IMR-90 (cell line): ENCODE measurements around the gene TMEM184B. TPM values are rescaled to one million over a fixed set of nuclear protein-coding genes. Genes with fewer than 3 reads are reported as not detected.

Source experiments
- ATAC-seq: fragments of 200-7000 bp; cut with Tn5 transposase; 2 replicates; pipeline ENCODE4 v1.9.1; 2020; ENCODE audit warnings: low read depth, mild to moderate bottlenecking, moderate library complexity
- BruUV-seq: library from RNA; stranded (reverse); fragments of 400-500 nt; replicated peaks from 2 replicates; lab custom pipeline; 2021; lab: Mats Ljungman, UMichigan
- CTCF ChIA-PET: fragments of 300-600 bp; formaldehyde crosslinking; extraction: SDS; loops from one replicate; lab custom pipeline; 2021; ENCODE audit warnings: antibody characterized with exemption; lab: Yijun Ruan, JAX
- POLR2A ChIA-PET: fragments of 300-600 bp; sonication (Branson Sonifier 250); formaldehyde crosslinking; loops from one replicate; lab custom pipeline; 2022; ENCODE audit warnings: antibody characterized with exemption; ENCODE audit not compliant: unreplicated experiment; lab: Charles Lee
- DNase-seq: peaks from one replicate; pipeline ENCODE4 v3.0.0; 2013
- H2AFZ ChIP-seq: replicated peaks from 2 replicates; pipeline ENCODE3; 2013; ENCODE audit warnings: low read length, mild to moderate bottlenecking; ENCODE audit not compliant: poor library complexity
- H2AK5ac ChIP-seq: 2 replicates; pipeline ENCODE4 v1.6.1; 2013; ENCODE audit warnings: low read depth, low read length, inconsistent platforms
- H2AK9ac ChIP-seq: replicated peaks from 2 replicates; pipeline ENCODE3; 2013; ENCODE audit warnings: mild to moderate bottlenecking, low read depth, low read length, moderate library complexity; ENCODE audit not compliant: poor library complexity
- H2BK120ac ChIP-seq: 2 replicates; pipeline ENCODE4 v1.6.1; 2013; ENCODE audit warnings: low read depth, low read length, inconsistent platforms
- H2BK15ac ChIP-seq: 3 replicates; pipeline ENCODE4 v1.6.1; 2013; ENCODE audit warnings: low read depth, low read length, inconsistent platforms
- H2BK20ac ChIP-seq: 2 replicates; pipeline ENCODE4 v1.6.1; 2013; ENCODE audit warnings: low read depth, mild to moderate bottlenecking, inconsistent platforms, low read length, moderate library complexity
- H2BK5ac ChIP-seq: 2 replicates; pipeline ENCODE4 v1.6.1; 2013; ENCODE audit warnings: mild to moderate bottlenecking, low read depth, low read length, inconsistent platforms; ENCODE audit not compliant: poor library complexity, severe bottlenecking
- H3K14ac ChIP-seq: replicated peaks from 2 replicates; pipeline ENCODE4 v1.6.1; 2013; ENCODE audit warnings: low read depth, low read length, inconsistent platforms
- H3K18ac ChIP-seq: 2 replicates; pipeline ENCODE4 v1.6.1; 2013; ENCODE audit warnings: low read depth, low read length, control low read depth
- H3K23ac ChIP-seq: 2 replicates; pipeline ENCODE4 v1.6.1; 2013; ENCODE audit warnings: low read depth, low read length, inconsistent platforms
- H3K27ac ChIP-seq: 2 replicates; pipeline ENCODE4 v1.5.1; 2013; ENCODE audit warnings: mild to moderate bottlenecking, control low read depth, low read length; ENCODE audit not compliant: insufficient read depth
- H3K27me3 ChIP-seq: 2 replicates; pipeline ENCODE4 v1.6.1; 2013; ENCODE audit warnings: low read length; ENCODE audit not compliant: control insufficient read depth, insufficient read depth
- H3K36me3 ChIP-seq: 2 replicates; pipeline ENCODE4 v1.6.1; 2013; ENCODE audit warnings: low read length, mixed read lengths; ENCODE audit not compliant: control insufficient read depth, insufficient read depth
- H3K4ac ChIP-seq: 2 replicates; pipeline ENCODE4 v1.6.1; 2013; ENCODE audit warnings: low read depth, low read length, inconsistent platforms
- H3K4me1 ChIP-seq: 2 replicates; pipeline ENCODE4 v1.6.1; 2013; ENCODE audit warnings: low read length, mixed read lengths; ENCODE audit not compliant: control insufficient read depth, insufficient read depth
- H3K4me2 ChIP-seq: 2 replicates; pipeline ENCODE4 v1.6.1; 2013; ENCODE audit warnings: low read depth, mild to moderate bottlenecking, control low read depth, low read length, moderate library complexity
- H3K4me3 ChIP-seq: 2 replicates; pipeline ENCODE4 v1.5.1; 2013; ENCODE audit warnings: low read depth, mild to moderate bottlenecking, control low read depth, low read length, moderate library complexity; ENCODE audit not compliant: insufficient read depth
- H3K56ac ChIP-seq: 2 replicates; pipeline ENCODE4 v1.6.1; 2013; ENCODE audit warnings: low read length, inconsistent platforms; ENCODE audit not compliant: insufficient read depth; ENCODE audit errors: extremely low read depth
- H3K79me1 ChIP-seq, 2 experiments: 2 replicates each; pipeline ENCODE4 v1.6.1; 2013; ENCODE audit warnings: low read length in 2 of 2, inconsistent platforms in 1 of 2, low read depth in 1 of 2
- H3K9ac ChIP-seq: 2 replicates; pipeline ENCODE4 v1.6.1; 2013; ENCODE audit warnings: low read depth, low read length, control low read depth
- H3K9me1 ChIP-seq: 2 replicates; pipeline ENCODE4 v1.6.1; 2013; ENCODE audit warnings: low read length, inconsistent platforms; ENCODE audit not compliant: insufficient read depth
- H3K9me3 ChIP-seq: 2 replicates; pipeline ENCODE4 v1.6.1; 2013; ENCODE audit warnings: low read length; ENCODE audit not compliant: control insufficient read depth, insufficient read depth
- H4K20me1 ChIP-seq: 2 replicates; pipeline ENCODE4 v1.6.1; 2013; ENCODE audit warnings: low read length, inconsistent platforms; ENCODE audit not compliant: insufficient read depth
- H4K5ac ChIP-seq: 2 replicates; pipeline ENCODE4 v1.6.1; 2013; ENCODE audit warnings: mild to moderate bottlenecking, low read depth, low read length, control low read depth
- H4K8ac ChIP-seq, 2 experiments: 2 replicates each; pipeline ENCODE4 v1.6.1; 2013; ENCODE audit warnings: low read depth in 2 of 2, low read length in 2 of 2, control low read depth in 1 of 2, inconsistent platforms in 1 of 2
- H4K91ac ChIP-seq: 2 replicates; pipeline ENCODE4 v1.6.1; 2013; ENCODE audit warnings: low read depth, low read length, inconsistent platforms; ENCODE audit not compliant: insufficient read depth
- BHLHE40 ChIP-seq: fragments of 150-350 bp; IDR thresholded peaks from 2 replicates; pipeline ENCODE4 v1.6.1; 2016; ENCODE audit warnings: mild to moderate bottlenecking, low read depth, low read length
- CTCF ChIP-seq: conservative IDR thresholded peaks from 2 replicates; pipeline ENCODE4 v1.5.1; 2012; ENCODE audit warnings: mild to moderate bottlenecking, low read depth, low read length, improper control_type of control experiment
- MAFK ChIP-seq: IDR thresholded peaks from 2 replicates; pipeline ENCODE4 v1.6.1; 2012; ENCODE audit warnings: low read depth, low read length, improper control_type of control experiment
- MAZ ChIP-seq: IDR thresholded peaks from 2 replicates; pipeline ENCODE4 v1.6.1; 2012; ENCODE audit warnings: low read depth, mild to moderate bottlenecking, low read length, improper control_type of control experiment, moderate library complexity, borderline replicate concordance
- POLR2A ChIP-seq: IDR thresholded peaks from 2 replicates; pipeline ENCODE4 v1.6.1; 2012; ENCODE audit warnings: mild to moderate bottlenecking, low read depth, low read length
- RAD21 ChIP-seq: IDR thresholded peaks from 2 replicates; pipeline ENCODE4 v1.6.1; 2012; ENCODE audit warnings: low read length, improper control_type of control experiment
- SMC3 ChIP-seq: fragments of 150-350 bp; IDR thresholded peaks from 2 replicates; pipeline ENCODE4 v1.6.1; 2016; ENCODE audit warnings: low read depth, mild to moderate bottlenecking, antibody characterized with exemption, low read length, moderate library complexity
- WGBS, 2 experiments: methylation state at CpG; one replicate each; pipeline versions ENCODE4 v1.1.5 to v1.1.7; 2013; ENCODE audit warnings: missing lambda C conversion rate in 2 of 2; ENCODE audit not compliant: insufficient read length in 1 of 2; ENCODE audit errors: extremely low coverage in 2 of 2; 5-methylcytosine and 5-hydroxymethylcytosine counted together
- dilution Hi-C: fragments of 300-500 bp; cut with HindIII; formaldehyde crosslinking; loops from one replicate; pipeline ENCODE4 v1.14.3; 2018; ENCODE audit warnings: low sequenced_read_pairs; ENCODE audit not compliant: unreplicated experiment
- in situ Hi-C: fragments of 300-500 bp; cut with MboI; formaldehyde crosslinking; loops from 3 replicates; pipeline ENCODE4 v1.14.3; 2019; ENCODE audit warnings: low sequenced_read_pairs, inconsistent platforms, mixed read lengths
- intact Hi-C: fragments of 100-400 bp; cut with micrococcal nuclease; formaldehyde crosslinking; loops from 2 replicates; pipeline ENCODE4 v1.10.0; 2022
- polyA plus RNA-seq, 3 experiments: library from polyadenylated mRNA; depleted of rRNA; stranded (reverse); fragments of >200 nt; gene quantifications; 2 replicates each; pipeline ENCODE4 v1.2.3, GENCODE V29; 2012; ENCODE audit warnings: low replicate concordance in 1 of 3
- total RNA-seq: library from RNA; depleted of rRNA; stranded (reverse); fragments of >200 nt; gene quantifications from 2 replicates; pipeline ENCODE4 v1.2.3, GENCODE V29; 2012

The TMEM184B gene
- total and polyA plus RNA-seq, 2 of the 4 experiments (the other 2 are of a cell fraction), result 9.1 to 81.1 TPM

GRCh38 chr22:38173641-38173906, 99.2 kb downstream of the TMEM184B start:
- Histone ChIP-seq H2BK120ac (peak overlapping the region; percentile 29), H2AK9ac (peak overlapping the region; percentile 9), H3K14ac (peak overlapping the region; percentile 51), H4K5ac (peak overlapping the region; percentile 69), H3K27ac (no peak overlapping the region), H2AFZ (no peak overlapping the region), H3K9me1 (peaks cover 28% of the 10 kb centered on the region), H3K9me3 (no peaks in the 10 kb centered on the region), H4K20me1 (no peaks in the 10 kb centered on the region), H3K4me1 (peaks cover 26% of the 10 kb centered on the region), H3K9ac (no peak overlapping the region), H3K4me3 (no peak overlapping the region), H2AK5ac (peak overlapping the region; percentile 82), H2BK20ac (peak overlapping the region; percentile 46), H2BK15ac (peak overlapping the region; percentile 84; the same call in 2 of the 3 replicates), H4K91ac (peak overlapping the region; percentile 61), H3K4me2 (no peak overlapping the region), H3K23ac (peak overlapping the region; percentile 23; the same call in 1 of the 2 replicates), H3K4ac (peak overlapping the region; percentile 43), H3K79me1 (peaks cover 0 to 29% of the 10 kb centered on the region in 2 experiments; a peak in 2 of 4 replicates), H3K18ac (peak overlapping the region; percentile 47), H3K36me3 (no peaks in the 10 kb centered on the region), H3K56ac (no peak overlapping the region), H3K27me3 (no peaks in the 10 kb centered on the region), H2BK5ac (no peak overlapping the region), H4K8ac (peak overlapping the region in 1 of 2 experiments; percentile 12; a peak in 1 of 4 replicates)
- ChIA-PET CTCF (no interaction called here), POLR2A (interaction anchor here (0.6 kb wide), 1 partner anchor 41 kb away, joined by 3 read pairs; no protein-coding TSS in a partner anchor)
- ATAC-seq (no peak), DNase-seq (no peak)
- intact Hi-C loops (no loop called here), in situ Hi-C loops (no loop called here), dilution Hi-C loops (no loop called here)
- BruUV-seq, result no TSS peak
- TF ChIP-seq BHLHE40 (no peak), POLR2A (no peak), CTCF (no peak), MAZ (no peak), RAD21 (no peak), MAFK (no peak), SMC3 (no peak)
- no CpG with 5 or more reads among the region's 4 CpGs for WGBS, 2 experiments
